ENCODE results near the gene PIP4K2A.
"Not testable (repeated sequence)": the region's sequence is repeated elsewhere in the genome, so short reads cannot be mapped to it uniquely, and the experiment has no call there.

PIP4K2A gene

GRCh38 chr10:22752272-22752889 lies 38.0 kb upstream of the PIP4K2A start:
- TF ChIP-seq TCF4 (CRISPR knock-in tag; IDR thresholded peaks at IDR 0.05; ENCODE audit: borderline replicate concordance) (no peak), ZFP3 (CRISPR knock-in tag; IDR thresholded peaks at IDR 0.05) (no peak), PATZ1 (CRISPR knock-in tag; IDR thresholded peaks at IDR 0.05; ENCODE audit: borderline replicate concordance) (no peak), OSR1 (CRISPR knock-in tag; IDR thresholded peaks at IDR 0.05) (no peak), ZNF8 (CRISPR knock-in tag; IDR thresholded peaks at IDR 0.05) (no peak), GLIS3 (CRISPR knock-in tag; IDR thresholded peaks at IDR 0.05) (no peak), ZNF565 (CRISPR knock-in tag; conservative IDR thresholded peaks at IDR 0.05; ENCODE audit: low read depth) (no peak), CSDC2 (CRISPR knock-in tag; IDR thresholded peaks at IDR 0.05) (no peak), BACH2 (CRISPR knock-in tag; IDR thresholded peaks at IDR 0.05; ENCODE audit: borderline replicate concordance) (no peak), ARNTL (CRISPR knock-in tag; IDR thresholded peaks at IDR 0.05; ENCODE audit: borderline replicate concordance, low read depth) (no peak), ZFP30 (CRISPR knock-in tag; IDR thresholded peaks at IDR 0.05) (no peak), POU6F1 (CRISPR knock-in tag; IDR thresholded peaks at IDR 0.05; ENCODE audit: borderline replicate concordance, low read depth) (no peak), ESRRG (CRISPR knock-in tag; IDR thresholded peaks at IDR 0.05) (no peak), ZC3H10 (CRISPR knock-in tag; IDR thresholded peaks at IDR 0.05) (no peak), CSRNP3 (CRISPR knock-in tag; IDR thresholded peaks at IDR 0.05) (no peak), PPARA (CRISPR knock-in tag; IDR thresholded peaks at IDR 0.05; ENCODE audit: borderline replicate concordance) (no peak)
- TF ChIP-seq, protein P1, sequence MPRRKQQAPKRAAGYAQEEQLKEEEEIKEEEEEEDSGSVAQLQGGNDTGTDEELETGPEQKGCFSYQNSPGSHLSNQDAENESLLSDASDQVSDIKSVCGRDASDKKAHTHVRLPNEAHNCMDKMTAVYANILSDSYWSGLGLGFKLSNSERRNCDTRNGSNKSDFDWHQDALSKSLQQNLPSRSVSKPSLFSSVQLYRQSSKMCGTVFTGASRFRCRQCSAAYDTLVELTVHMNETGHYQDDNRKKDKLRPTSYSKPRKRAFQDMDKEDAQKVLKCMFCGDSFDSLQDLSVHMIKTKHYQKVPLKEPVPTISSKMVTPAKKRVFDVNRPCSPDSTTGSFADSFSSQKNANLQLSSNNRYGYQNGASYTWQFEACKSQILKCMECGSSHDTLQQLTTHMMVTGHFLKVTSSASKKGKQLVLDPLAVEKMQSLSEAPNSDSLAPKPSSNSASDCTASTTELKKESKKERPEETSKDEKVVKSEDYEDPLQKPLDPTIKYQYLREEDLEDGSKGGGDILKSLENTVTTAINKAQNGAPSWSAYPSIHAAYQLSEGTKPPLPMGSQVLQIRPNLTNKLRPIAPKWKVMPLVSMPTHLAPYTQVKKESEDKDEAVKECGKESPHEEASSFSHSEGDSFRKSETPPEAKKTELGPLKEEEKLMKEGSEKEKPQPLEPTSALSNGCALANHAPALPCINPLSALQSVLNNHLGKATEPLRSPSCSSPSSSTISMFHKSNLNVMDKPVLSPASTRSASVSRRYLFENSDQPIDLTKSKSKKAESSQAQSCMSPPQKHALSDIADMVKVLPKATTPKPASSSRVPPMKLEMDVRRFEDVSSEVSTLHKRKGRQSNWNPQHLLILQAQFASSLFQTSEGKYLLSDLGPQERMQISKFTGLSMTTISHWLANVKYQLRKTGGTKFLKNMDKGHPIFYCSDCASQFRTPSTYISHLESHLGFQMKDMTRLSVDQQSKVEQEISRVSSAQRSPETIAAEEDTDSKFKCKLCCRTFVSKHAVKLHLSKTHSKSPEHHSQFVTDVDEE (CRISPR knock-in tag; IDR thresholded peaks at IDR 0.05): no peak

DNA sequence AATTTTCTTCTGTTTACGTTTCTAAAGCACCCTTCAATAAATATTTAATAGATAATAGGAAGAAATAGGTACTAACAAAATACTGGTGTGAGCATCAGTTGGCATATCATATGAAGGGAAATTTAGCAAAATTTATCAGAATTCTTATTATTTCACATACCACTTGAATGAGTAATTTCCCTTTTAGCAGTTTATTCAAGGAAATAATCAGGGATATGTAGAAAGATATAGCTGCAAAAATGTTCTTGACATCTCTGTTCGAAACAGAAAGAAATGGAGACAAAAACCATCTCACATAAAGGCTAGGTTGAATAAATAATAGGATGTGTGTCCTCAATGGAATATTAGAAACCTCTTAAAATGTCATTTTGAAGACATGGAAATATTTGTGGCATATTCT lies 35.8 kb upstream of the PIP4K2A start:
- no peak for TF ChIP-seq ZNF565 (CRISPR knock-in tag; conservative IDR thresholded peaks at IDR 0.05; ENCODE audit: low read depth)
- no peak for TF ChIP-seq BACH2 (CRISPR knock-in tag; IDR thresholded peaks at IDR 0.05; ENCODE audit: borderline replicate concordance)
- ATAC-seq: no peak

More at GRCh38 chr10:22752272-22752889, 38.0 kb upstream of the PIP4K2A start:
- ATAC-seq: no peak

- not testable (repeated sequence) for ATAC-seq
Measured at GRCh38 chr10:22744858-22745257, 30.5 kb upstream of the PIP4K2A start.

DNA sequence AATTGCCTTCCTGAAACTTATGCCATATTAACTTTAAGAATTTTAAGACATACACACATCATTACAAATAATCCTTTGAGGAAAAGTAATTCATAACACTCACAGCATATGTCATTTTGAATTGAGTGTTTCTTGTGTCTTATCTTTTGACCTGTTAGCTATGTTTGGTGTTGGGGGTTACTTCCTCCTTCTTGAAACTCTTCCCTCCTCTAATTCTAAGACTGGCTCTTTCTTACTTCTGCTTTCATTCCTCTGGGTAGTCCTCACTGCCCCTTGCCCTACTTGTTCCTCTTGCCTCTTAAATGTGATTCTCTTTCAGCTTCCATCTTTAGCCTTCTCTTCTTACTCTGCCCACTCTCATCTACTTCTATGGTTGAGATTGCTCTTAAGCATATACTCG lies 28.3 kb upstream of the PIP4K2A start:
- no peak for ATAC-seq
- TF ChIP-seq ZNF8 (CRISPR knock-in tag; IDR thresholded peaks at IDR 0.05) (no peak), PATZ1 (CRISPR knock-in tag; IDR thresholded peaks at IDR 0.05; ENCODE audit: borderline replicate concordance) (no peak), PPARA (CRISPR knock-in tag; IDR thresholded peaks at IDR 0.05; ENCODE audit: borderline replicate concordance) (no peak), ZNF565 (CRISPR knock-in tag; conservative IDR thresholded peaks at IDR 0.05; ENCODE audit: low read depth) (no peak), GLIS3 (CRISPR knock-in tag; IDR thresholded peaks at IDR 0.05) (no peak), ARNTL (CRISPR knock-in tag; IDR thresholded peaks at IDR 0.05; ENCODE audit: borderline replicate concordance, low read depth) (no peak), BACH2 (CRISPR knock-in tag; IDR thresholded peaks at IDR 0.05; ENCODE audit: borderline replicate concordance) (no peak), CSDC2 (CRISPR knock-in tag; IDR thresholded peaks at IDR 0.05) (no peak), SNAI2 (CRISPR knock-in tag; IDR thresholded peaks at IDR 0.05) (no peak), RARB (CRISPR knock-in tag; IDR thresholded peaks at IDR 0.05) (no peak), ESRRG (CRISPR knock-in tag; IDR thresholded peaks at IDR 0.05) (no peak), ZNF70 (CRISPR knock-in tag; IDR thresholded peaks at IDR 0.05) (no peak), OSR1 (CRISPR knock-in tag; IDR thresholded peaks at IDR 0.05) (no peak), POU6F1 (CRISPR knock-in tag; IDR thresholded peaks at IDR 0.05; ENCODE audit: borderline replicate concordance, low read depth) (no peak), ZC3H10 (CRISPR knock-in tag; IDR thresholded peaks at IDR 0.05) (no peak), ISL1 (CRISPR knock-in tag; IDR thresholded peaks at IDR 0.05) (no peak)

Data from SK-N-SH treated with all-trans-retinoic acid at 6 μM for 48 hours (cell line).